Ovary (tissue), 3 donors: ENCODE results near the gene PLB1.

Source experiments
- CTCF ChIP-seq, 3 donors: fragments of 450-650 bp in 2 of 3; fragments of 200-600 bp in 1 of 3; IDR thresholded peaks; one replicate each; pipeline versions ENCODE4 v1.5.1 to v1.8.0; 2016 to 2022; ENCODE audit warnings: antibody characterized with exemption in 3 of 3, mild to moderate bottlenecking in 1 of 3
- POLR2A ChIP-seq: fragments of 450-650 bp; IDR thresholded peaks from one replicate; pipeline ENCODE4 v1.6.1; 2017; ENCODE audit warnings: antibody characterized with exemption, mild to moderate bottlenecking, moderate library complexity
- donor health status: DM: no; HTN: no; CAD: no.

- TF ChIP-seq CTCF (IDR thresholded peaks at IDR 0.05) (no peak), POLR2A (no peak)
Observed at GRCh38 chr2:28505361-28505760, 9.5 kb downstream of the PLB1 start.
